WTC11 (cell line): Measurements from ENCODE around the gene ST6GALNAC1. TPM values are rescaled to one million over a fixed set of nuclear protein-coding genes. Genes with fewer than 3 reads are reported as not detected.
A peak's percentile ranks its signal among the peaks of the same experiment; 100 is the strongest.

Experiments
- ATAC-seq: fragments of 200-7000 bp; cut with Tn5 transposase; 2 replicates; pipeline ENCODE4 v1.10.0; 2021; ENCODE audit warnings: mild to moderate bottlenecking, moderate library complexity
- CTCF ChIA-PET: fragments of 300-600 bp; sonication (Branson Sonifier 250); formaldehyde crosslinking; loops from one replicate; lab custom pipeline; 2021; ENCODE audit warnings: antibody characterized with exemption; lab: Charles Lee
- POLR2A ChIA-PET: fragments of 350-600 bp; sonication (Branson Sonifier 250); formaldehyde crosslinking; loops from one replicate; lab custom pipeline; 2021; ENCODE audit warnings: antibody characterized with exemption; lab: Charles Lee
- DNase-seq: peaks from one replicate; pipeline ENCODE4 v3.0.0; 2021; ENCODE audit warnings: low spot score
- H3K27ac Mint-ChIP-seq: 2 replicates; pipeline ENCODE4 v1.8.0; 2021; ENCODE audit warnings: mixed read lengths
- H3K27me3 Mint-ChIP-seq: 2 replicates; pipeline ENCODE4 v1.8.0; 2021; ENCODE audit warnings: low read depth, mild to moderate bottlenecking, moderate library complexity, mixed read lengths
- H3K36me3 Mint-ChIP-seq: 2 replicates; pipeline ENCODE4 v1.8.0; 2021; ENCODE audit warnings: mixed read lengths
- H3K4me1 Mint-ChIP-seq: 2 replicates; pipeline ENCODE4 v1.8.0; 2022; ENCODE audit warnings: mixed read lengths
- H3K4me3 Mint-ChIP-seq: 2 replicates; pipeline ENCODE4 v1.8.0; 2021; ENCODE audit warnings: mild to moderate bottlenecking, moderate library complexity, mixed read lengths
- H3K9me3 Mint-ChIP-seq: 2 replicates; pipeline ENCODE4 v1.8.0; 2021; ENCODE audit warnings: mixed read lengths
- CREB1 ChIP-seq: sonication (generic); formaldehyde crosslinking; IDR thresholded peaks from 2 replicates; pipeline ENCODE4 v1.8.0; 2023; ENCODE audit warnings: mild to moderate bottlenecking, missing genetic modification reagents
- ETV6 ChIP-seq: sonication (generic); formaldehyde crosslinking; IDR thresholded peaks from 2 replicates; pipeline ENCODE4 v1.8.1; 2022; ENCODE audit warnings: mild to moderate bottlenecking, missing genetic modification reagents
- JAZF1 ChIP-seq: fragments of 250-450 bp; sonication (Bioruptor Pico); IDR thresholded peaks from 2 replicates; pipeline ENCODE4 v1.9.0; 2021; ENCODE audit warnings: moderate library complexity, mild to moderate bottlenecking, inconsistent platforms
- NR2C2 ChIP-seq: sonication (generic); formaldehyde crosslinking; IDR thresholded peaks from 2 replicates; pipeline ENCODE4 v1.8.0; 2022; ENCODE audit warnings: mild to moderate bottlenecking, missing genetic modification reagents
- OVOL2 ChIP-seq: fragments of 250-450 bp; sonication (Bioruptor Pico); IDR thresholded peaks from 2 replicates; pipeline ENCODE4 v1.9.0; 2021; ENCODE audit warnings: mild to moderate bottlenecking, borderline replicate concordance
- SMAD4 ChIP-seq: sonication (generic); formaldehyde crosslinking; IDR thresholded peaks from 2 replicates; pipeline ENCODE4 v1.8.0; 2022; ENCODE audit warnings: mild to moderate bottlenecking, missing genetic modification reagents
- TEAD1 ChIP-seq: sonication (generic); formaldehyde crosslinking; IDR thresholded peaks from 2 replicates; pipeline ENCODE4 v1.8.0; 2022; ENCODE audit warnings: mild to moderate bottlenecking, missing genetic modification reagents
- TEAD4 ChIP-seq: sonication (generic); formaldehyde crosslinking; IDR thresholded peaks from 2 replicates; pipeline ENCODE4 v1.8.0; 2022; ENCODE audit warnings: mild to moderate bottlenecking, missing genetic modification reagents
- ZNF138 ChIP-seq: sonication (generic); formaldehyde crosslinking; conservative IDR thresholded peaks from 2 replicates; pipeline ENCODE4 v1.8.1; 2022; ENCODE audit warnings: mild to moderate bottlenecking, moderate library complexity, missing genetic modification reagents
- ZNF317 ChIP-seq: sonication (generic); formaldehyde crosslinking; IDR thresholded peaks from 2 replicates; pipeline ENCODE4 v1.8.1; 2023; ENCODE audit warnings: low read depth, mild to moderate bottlenecking, moderate library complexity, missing genetic modification reagents, borderline replicate concordance
- ZNF423 ChIP-seq: fragments of 250-450 bp; sonication (Bioruptor Pico); IDR thresholded peaks from 2 replicates; pipeline ENCODE4 v2.1.2; 2022; ENCODE audit warnings: mild to moderate bottlenecking, moderate library complexity
- ZNF671 ChIP-seq: fragments of 250-450 bp; sonication (Bioruptor Pico); IDR thresholded peaks from 2 replicates; pipeline ENCODE4 v1.8.0; 2021; ENCODE audit warnings: mild to moderate bottlenecking
- total RNA-seq: library from RNA; stranded (reverse); gene quantifications from 3 replicates; pipeline ENCODE4 v1.2.3, GENCODE V29; 2021
- TF ChIP-seq, protein P1 (sequence below): sonication (generic); formaldehyde crosslinking; IDR thresholded peaks from 2 replicates; pipeline ENCODE4 v1.8.0; 2022; ENCODE audit warnings: missing genetic modification reagents
- TF ChIP-seq, protein P2 (sequence below): sonication (generic); formaldehyde crosslinking; IDR thresholded peaks from 2 replicates; pipeline ENCODE4 v1.8.1; 2022; ENCODE audit warnings: mild to moderate bottlenecking, missing genetic modification reagents, moderate library complexity, borderline replicate concordance
- TF ChIP-seq, protein P3 (sequence below): sonication (generic); formaldehyde crosslinking; IDR thresholded peaks from 2 replicates; pipeline ENCODE4 v1.8.0; 2023; ENCODE audit warnings: missing genetic modification reagents
- TF ChIP-seq, protein P4 (sequence below): sonication (generic); formaldehyde crosslinking; conservative IDR thresholded peaks from 2 replicates; pipeline ENCODE4 v1.8.1; 2023; ENCODE audit warnings: mild to moderate bottlenecking, low read depth, missing genetic modification reagents, moderate library complexity
- TF ChIP-seq, protein P5 (sequence below): fragments of 250-450 bp; sonication (Bioruptor Pico); IDR thresholded peaks from 2 replicates; pipeline ENCODE4 v1.8.0; 2021; ENCODE audit warnings: mild to moderate bottlenecking
- TF ChIP-seq, protein P6 (sequence below): fragments of 250-450 bp; sonication (Bioruptor Pico); IDR thresholded peaks from 2 replicates; pipeline ENCODE4 v1.9.0; 2021; ENCODE audit warnings: mild to moderate bottlenecking
- TF ChIP-seq, protein P7 (sequence below): sonication (generic); formaldehyde crosslinking; conservative IDR thresholded peaks from 2 replicates; pipeline ENCODE4 v1.8.1; 2022; ENCODE audit warnings: mild to moderate bottlenecking, missing genetic modification reagents
- TF ChIP-seq, protein P8 (sequence below): sonication (generic); formaldehyde crosslinking; IDR thresholded peaks from 2 replicates; pipeline ENCODE4 v1.8.0; 2023; ENCODE audit warnings: mild to moderate bottlenecking, missing genetic modification reagents

The ST6GALNAC1 gene
- total RNA-seq, 1 experiment from 2014 or later = 0.13 TPM

DNA sequence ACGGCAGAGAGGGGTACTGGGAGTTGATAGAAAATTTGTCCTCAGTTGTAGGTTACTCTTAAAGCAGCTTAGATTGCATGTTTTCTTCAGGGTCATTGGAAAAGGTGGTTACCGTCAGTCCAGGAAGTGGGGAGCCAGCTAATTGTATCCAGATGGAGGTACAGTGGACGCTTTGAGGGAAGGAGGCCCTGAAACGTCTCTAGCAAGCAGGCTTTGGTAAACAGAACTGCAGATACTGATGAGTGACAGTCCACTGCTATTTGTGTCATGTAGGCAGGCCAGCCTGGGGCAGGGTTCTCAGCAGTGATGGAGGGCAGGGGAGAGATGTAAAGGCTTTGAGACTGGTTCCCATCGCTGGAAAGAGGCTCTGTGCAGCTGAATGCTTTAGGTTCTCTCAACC lies 30.2 kb upstream of the ST6GALNAC1 start:
- Mint-ChIP-seq H3K27me3 (no peaks in the 10 kb centered on the region), H3K4me1 (peaks cover 20% of the 10 kb centered on the region), H3K4me3 (no peak overlapping the region), H3K36me3 (peaks cover 3% of the 10 kb centered on the region), H3K27ac (no peak overlapping the region), H3K9me3 (peaks cover 10% of the 10 kb centered on the region)
- no peak for TF ChIP-seq ZNF423
- no peak for TF ChIP-seq ZNF671
- no peak for TF ChIP-seq OVOL2 (CRISPR knock-in tag)
- TF ChIP-seq, protein P1, sequence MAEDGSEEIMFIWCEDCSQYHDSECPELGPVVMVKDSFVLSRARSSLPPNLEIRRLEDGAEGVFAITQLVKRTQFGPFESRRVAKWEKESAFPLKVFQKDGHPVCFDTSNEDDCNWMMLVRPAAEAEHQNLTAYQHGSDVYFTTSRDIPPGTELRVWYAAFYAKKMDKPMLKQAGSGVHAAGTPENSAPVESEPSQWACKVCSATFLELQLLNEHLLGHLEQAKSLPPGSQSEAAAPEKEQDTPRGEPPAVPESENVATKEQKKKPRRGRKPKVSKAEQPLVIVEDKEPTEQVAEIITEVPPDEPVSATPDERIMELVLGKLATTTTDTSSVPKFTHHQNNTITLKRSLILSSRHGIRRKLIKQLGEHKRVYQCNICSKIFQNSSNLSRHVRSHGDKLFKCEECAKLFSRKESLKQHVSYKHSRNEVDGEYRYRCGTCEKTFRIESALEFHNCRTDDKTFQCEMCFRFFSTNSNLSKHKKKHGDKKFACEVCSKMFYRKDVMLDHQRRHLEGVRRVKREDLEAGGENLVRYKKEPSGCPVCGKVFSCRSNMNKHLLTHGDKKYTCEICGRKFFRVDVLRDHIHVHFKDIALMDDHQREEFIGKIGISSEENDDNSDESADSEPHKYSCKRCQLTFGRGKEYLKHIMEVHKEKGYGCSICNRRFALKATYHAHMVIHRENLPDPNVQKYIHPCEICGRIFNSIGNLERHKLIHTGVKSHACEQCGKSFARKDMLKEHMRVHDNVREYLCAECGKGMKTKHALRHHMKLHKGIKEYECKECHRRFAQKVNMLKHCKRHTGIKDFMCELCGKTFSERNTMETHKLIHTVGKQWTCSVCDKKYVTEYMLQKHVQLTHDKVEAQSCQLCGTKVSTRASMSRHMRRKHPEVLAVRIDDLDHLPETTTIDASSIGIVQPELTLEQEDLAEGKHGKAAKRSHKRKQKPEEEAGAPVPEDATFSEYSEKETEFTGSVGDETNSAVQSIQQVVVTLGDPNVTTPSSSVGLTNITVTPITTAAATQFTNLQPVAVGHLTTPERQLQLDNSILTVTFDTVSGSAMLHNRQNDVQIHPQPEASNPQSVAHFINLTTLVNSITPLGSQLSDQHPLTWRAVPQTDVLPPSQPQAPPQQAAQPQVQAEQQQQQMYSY (CRISPR knock-in tag) = no peak
- TF ChIP-seq ZNF317 (CRISPR knock-in tag) = no peak
- TF ChIP-seq, protein P2, sequence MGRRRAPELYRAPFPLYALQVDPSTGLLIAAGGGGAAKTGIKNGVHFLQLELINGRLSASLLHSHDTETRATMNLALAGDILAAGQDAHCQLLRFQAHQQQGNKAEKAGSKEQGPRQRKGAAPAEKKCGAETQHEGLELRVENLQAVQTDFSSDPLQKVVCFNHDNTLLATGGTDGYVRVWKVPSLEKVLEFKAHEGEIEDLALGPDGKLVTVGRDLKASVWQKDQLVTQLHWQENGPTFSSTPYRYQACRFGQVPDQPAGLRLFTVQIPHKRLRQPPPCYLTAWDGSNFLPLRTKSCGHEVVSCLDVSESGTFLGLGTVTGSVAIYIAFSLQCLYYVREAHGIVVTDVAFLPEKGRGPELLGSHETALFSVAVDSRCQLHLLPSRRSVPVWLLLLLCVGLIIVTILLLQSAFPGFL (CRISPR knock-in tag) = no peak
- TF ChIP-seq, protein P3, sequence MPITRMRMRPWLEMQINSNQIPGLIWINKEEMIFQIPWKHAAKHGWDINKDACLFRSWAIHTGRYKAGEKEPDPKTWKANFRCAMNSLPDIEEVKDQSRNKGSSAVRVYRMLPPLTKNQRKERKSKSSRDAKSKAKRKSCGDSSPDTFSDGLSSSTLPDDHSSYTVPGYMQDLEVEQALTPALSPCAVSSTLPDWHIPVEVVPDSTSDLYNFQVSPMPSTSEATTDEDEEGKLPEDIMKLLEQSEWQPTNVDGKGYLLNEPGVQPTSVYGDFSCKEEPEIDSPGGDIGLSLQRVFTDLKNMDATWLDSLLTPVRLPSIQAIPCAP (CRISPR knock-in tag) = no peak
- TF ChIP-seq ZNF138 = no peak
- TF ChIP-seq, protein P4, sequence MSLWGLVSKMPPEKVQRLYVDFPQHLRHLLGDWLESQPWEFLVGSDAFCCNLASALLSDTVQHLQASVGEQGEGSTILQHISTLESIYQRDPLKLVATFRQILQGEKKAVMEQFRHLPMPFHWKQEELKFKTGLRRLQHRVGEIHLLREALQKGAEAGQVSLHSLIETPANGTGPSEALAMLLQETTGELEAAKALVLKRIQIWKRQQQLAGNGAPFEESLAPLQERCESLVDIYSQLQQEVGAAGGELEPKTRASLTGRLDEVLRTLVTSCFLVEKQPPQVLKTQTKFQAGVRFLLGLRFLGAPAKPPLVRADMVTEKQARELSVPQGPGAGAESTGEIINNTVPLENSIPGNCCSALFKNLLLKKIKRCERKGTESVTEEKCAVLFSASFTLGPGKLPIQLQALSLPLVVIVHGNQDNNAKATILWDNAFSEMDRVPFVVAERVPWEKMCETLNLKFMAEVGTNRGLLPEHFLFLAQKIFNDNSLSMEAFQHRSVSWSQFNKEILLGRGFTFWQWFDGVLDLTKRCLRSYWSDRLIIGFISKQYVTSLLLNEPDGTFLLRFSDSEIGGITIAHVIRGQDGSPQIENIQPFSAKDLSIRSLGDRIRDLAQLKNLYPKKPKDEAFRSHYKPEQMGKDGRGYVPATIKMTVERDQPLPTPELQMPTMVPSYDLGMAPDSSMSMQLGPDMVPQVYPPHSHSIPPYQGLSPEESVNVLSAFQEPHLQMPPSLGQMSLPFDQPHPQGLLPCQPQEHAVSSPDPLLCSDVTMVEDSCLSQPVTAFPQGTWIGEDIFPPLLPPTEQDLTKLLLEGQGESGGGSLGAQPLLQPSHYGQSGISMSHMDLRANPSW (CRISPR knock-in tag) = no peak
- TF ChIP-seq SMAD4 (CRISPR knock-in tag) = no peak
- TF ChIP-seq, protein P5, sequence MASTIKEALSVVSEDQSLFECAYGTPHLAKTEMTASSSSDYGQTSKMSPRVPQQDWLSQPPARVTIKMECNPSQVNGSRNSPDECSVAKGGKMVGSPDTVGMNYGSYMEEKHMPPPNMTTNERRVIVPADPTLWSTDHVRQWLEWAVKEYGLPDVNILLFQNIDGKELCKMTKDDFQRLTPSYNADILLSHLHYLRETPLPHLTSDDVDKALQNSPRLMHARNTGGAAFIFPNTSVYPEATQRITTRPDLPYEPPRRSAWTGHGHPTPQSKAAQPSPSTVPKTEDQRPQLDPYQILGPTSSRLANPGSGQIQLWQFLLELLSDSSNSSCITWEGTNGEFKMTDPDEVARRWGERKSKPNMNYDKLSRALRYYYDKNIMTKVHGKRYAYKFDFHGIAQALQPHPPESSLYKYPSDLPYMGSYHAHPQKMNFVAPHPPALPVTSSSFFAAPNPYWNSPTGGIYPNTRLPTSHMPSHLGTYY (CRISPR knock-in tag) = no peak
- CTCF ChIA-PET = interaction anchor here (0.9 to 4.5 kb wide), 3 partner anchors 8 to 150 kb away, joined by 4 to 69 read pairs (median 5); no protein-coding TSS in a partner anchor
- no peak for ATAC-seq
- POLR2A ChIA-PET = no interaction called here
- no peak for DNase-seq

DNA sequence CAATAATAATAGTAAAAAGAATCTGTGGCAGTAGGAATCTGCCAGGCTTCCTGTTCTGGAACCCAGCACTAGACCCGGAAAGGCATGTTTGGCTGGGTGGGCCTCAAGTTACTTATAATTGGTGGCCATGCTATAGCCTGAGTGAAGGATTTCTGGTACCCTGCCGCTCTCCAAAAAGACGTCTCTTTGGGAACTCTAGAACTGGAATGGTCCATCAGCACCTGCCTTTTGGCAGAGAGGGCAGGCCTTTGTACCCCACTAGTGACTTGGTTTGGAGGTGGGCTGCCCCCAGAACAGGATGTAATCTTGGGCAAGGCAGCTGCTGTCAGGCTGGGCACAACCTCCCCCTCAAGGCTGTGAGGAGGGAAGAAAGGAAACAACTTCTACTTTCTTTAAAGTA lies 29.3 kb upstream of the ST6GALNAC1 start:
- no peak for ATAC-seq
- peaks cover 3% of the 10 kb centered on the region for H3K36me3 Mint-ChIP-seq
- no peak for DNase-seq
- H3K27me3 Mint-ChIP-seq = no peaks in the 10 kb centered on the region
- H3K4me3 Mint-ChIP-seq = peak overlapping the region; percentile 89
- ChIA-PET POLR2A (no interaction called here), CTCF (interaction anchor here (0.9 to 4.5 kb wide), 2 partner anchors 9 to 57 kb away, joined by 4 to 69 read pairs; no protein-coding TSS in a partner anchor)
- H3K9me3 Mint-ChIP-seq = peaks cover 10% of the 10 kb centered on the region
- peaks cover 23% of the 10 kb centered on the region for H3K4me1 Mint-ChIP-seq
- H3K27ac Mint-ChIP-seq = no peak overlapping the region
- no peak for TF ChIP-seq ETV6
- TF ChIP-seq, protein P6, sequence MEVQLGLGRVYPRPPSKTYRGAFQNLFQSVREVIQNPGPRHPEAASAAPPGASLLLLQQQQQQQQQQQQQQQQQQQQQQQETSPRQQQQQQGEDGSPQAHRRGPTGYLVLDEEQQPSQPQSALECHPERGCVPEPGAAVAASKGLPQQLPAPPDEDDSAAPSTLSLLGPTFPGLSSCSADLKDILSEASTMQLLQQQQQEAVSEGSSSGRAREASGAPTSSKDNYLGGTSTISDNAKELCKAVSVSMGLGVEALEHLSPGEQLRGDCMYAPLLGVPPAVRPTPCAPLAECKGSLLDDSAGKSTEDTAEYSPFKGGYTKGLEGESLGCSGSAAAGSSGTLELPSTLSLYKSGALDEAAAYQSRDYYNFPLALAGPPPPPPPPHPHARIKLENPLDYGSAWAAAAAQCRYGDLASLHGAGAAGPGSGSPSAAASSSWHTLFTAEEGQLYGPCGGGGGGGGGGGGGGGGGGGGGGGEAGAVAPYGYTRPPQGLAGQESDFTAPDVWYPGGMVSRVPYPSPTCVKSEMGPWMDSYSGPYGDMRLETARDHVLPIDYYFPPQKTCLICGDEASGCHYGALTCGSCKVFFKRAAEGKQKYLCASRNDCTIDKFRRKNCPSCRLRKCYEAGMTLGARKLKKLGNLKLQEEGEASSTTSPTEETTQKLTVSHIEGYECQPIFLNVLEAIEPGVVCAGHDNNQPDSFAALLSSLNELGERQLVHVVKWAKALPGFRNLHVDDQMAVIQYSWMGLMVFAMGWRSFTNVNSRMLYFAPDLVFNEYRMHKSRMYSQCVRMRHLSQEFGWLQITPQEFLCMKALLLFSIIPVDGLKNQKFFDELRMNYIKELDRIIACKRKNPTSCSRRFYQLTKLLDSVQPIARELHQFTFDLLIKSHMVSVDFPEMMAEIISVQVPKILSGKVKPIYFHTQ (CRISPR knock-in tag) = no peak
- TF ChIP-seq, protein P7, sequence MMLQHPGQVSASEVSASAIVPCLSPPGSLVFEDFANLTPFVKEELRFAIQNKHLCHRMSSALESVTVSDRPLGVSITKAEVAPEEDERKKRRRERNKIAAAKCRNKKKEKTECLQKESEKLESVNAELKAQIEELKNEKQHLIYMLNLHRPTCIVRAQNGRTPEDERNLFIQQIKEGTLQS = no peak
- TF ChIP-seq CREB1 (CRISPR knock-in tag) = no peak
- no peak for TF ChIP-seq JAZF1 (CRISPR knock-in tag)
- TF ChIP-seq, protein P8, sequence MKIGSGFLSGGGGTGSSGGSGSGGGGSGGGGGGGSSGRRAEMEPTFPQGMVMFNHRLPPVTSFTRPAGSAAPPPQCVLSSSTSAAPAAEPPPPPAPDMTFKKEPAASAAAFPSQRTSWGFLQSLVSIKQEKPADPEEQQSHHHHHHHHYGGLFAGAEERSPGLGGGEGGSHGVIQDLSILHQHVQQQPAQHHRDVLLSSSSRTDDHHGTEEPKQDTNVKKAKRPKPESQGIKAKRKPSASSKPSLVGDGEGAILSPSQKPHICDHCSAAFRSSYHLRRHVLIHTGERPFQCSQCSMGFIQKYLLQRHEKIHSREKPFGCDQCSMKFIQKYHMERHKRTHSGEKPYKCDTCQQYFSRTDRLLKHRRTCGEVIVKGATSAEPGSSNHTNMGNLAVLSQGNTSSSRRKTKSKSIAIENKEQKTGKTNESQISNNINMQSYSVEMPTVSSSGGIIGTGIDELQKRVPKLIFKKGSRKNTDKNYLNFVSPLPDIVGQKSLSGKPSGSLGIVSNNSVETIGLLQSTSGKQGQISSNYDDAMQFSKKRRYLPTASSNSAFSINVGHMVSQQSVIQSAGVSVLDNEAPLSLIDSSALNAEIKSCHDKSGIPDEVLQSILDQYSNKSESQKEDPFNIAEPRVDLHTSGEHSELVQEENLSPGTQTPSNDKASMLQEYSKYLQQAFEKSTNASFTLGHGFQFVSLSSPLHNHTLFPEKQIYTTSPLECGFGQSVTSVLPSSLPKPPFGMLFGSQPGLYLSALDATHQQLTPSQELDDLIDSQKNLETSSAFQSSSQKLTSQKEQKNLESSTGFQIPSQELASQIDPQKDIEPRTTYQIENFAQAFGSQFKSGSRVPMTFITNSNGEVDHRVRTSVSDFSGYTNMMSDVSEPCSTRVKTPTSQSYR (CRISPR knock-in tag) = no peak
- no peak for TF ChIP-seq NR2C2 (CRISPR knock-in tag)
- TF ChIP-seq TEAD1 = no peak
- TF ChIP-seq TEAD4 = no peak
